OCI-LY1 (cell line): ENCODE results near the gene SLC25A38.

Source experiments
- H2AFZ ChIP-seq: fragments of 200-600 bp; sonication (generic), shearing (Covaris generic); 2 replicates; pipeline ENCODE4 v1.6.0; 2014; ENCODE audit warnings: antibody characterized with exemption, mild to moderate bottlenecking, low read length
- H3F3A ChIP-seq: fragments of 200-600 bp; sonication (generic), shearing (Covaris generic); 2 replicates; pipeline ENCODE4 v1.6.0; 2014; ENCODE audit warnings: mild to moderate bottlenecking, antibody characterized with exemption, low read length, moderate library complexity; ENCODE audit not compliant: insufficient read depth
- H3K27ac ChIP-seq: fragments of 200-600 bp; sonication (generic); 2 replicates; pipeline ENCODE4 v1.5.1; 2014; ENCODE audit warnings: low read length, mixed run types, mild to moderate bottlenecking, low read depth; ENCODE audit not compliant: poor library complexity, severe bottlenecking
- H3K27me3 ChIP-seq: fragments of 200-600 bp; sonication (generic); 2 replicates; pipeline ENCODE4 v1.6.0; 2014; ENCODE audit warnings: antibody characterized with exemption, mild to moderate bottlenecking, low read length, moderate library complexity; ENCODE audit not compliant: insufficient read depth
- H3K36me3 ChIP-seq: fragments of 200-600 bp; sonication (generic); 2 replicates; pipeline ENCODE4 v1.6.1; 2014; ENCODE audit warnings: mild to moderate bottlenecking, antibody characterized with exemption, low read length, moderate library complexity, mixed read lengths; ENCODE audit not compliant: insufficient read depth
- H3K4me1 ChIP-seq: fragments of 200-600 bp; sonication (generic); 2 replicates; pipeline ENCODE4 v1.5.1; 2014; ENCODE audit warnings: mild to moderate bottlenecking, low read length, moderate library complexity; ENCODE audit not compliant: insufficient read depth, severe bottlenecking
- H3K4me2 ChIP-seq: fragments of 200-600 bp; sonication (generic), shearing (Covaris generic); 2 replicates; pipeline ENCODE4 v1.6.1; 2014; ENCODE audit warnings: low read length
- H3K4me3 ChIP-seq: fragments of 200-600 bp; sonication (generic); 2 replicates; pipeline ENCODE4 v1.5.1; 2014; ENCODE audit warnings: low read length, low read depth, mild to moderate bottlenecking, mixed read lengths; ENCODE audit not compliant: poor library complexity, severe bottlenecking
- H3K79me2 ChIP-seq: fragments of 200-600 bp; shearing (Covaris generic); 2 replicates; pipeline ENCODE4 v1.6.1; 2016; ENCODE audit warnings: mixed run types, low read length, mixed read lengths; ENCODE audit not compliant: insufficient read depth
- H3K9ac ChIP-seq: fragments of 200-600 bp; sonication (generic), shearing (Covaris generic); 2 replicates; pipeline ENCODE4 v1.6.1; 2014; ENCODE audit warnings: mild to moderate bottlenecking, low read length, mixed read lengths
- H3K9me2 ChIP-seq: fragments of 200-600 bp; sonication (generic), shearing (Covaris generic); 2 replicates; pipeline ENCODE4 v1.6.1; 2014; ENCODE audit warnings: low read depth, mild to moderate bottlenecking, low read length, mixed read lengths
- H3K9me3 ChIP-seq: fragments of 200-600 bp; shearing (Covaris generic); 2 replicates; pipeline ENCODE4 v1.6.1; 2014; ENCODE audit warnings: low read length, mixed read lengths
- H4K20me1 ChIP-seq: fragments of 200-600 bp; sonication (generic), shearing (Covaris generic); 2 replicates; pipeline ENCODE4 v1.6.0; 2016; ENCODE audit warnings: mild to moderate bottlenecking, low read length; ENCODE audit not compliant: insufficient read depth
- EZH2 ChIP-seq: fragments of 200-600 bp; sonication (generic), shearing (Covaris generic); IDR thresholded peaks from 2 replicates; pipeline ENCODE4 v1.8.0; 2017; ENCODE audit warnings: borderline replicate concordance, mixed run types, mild to moderate bottlenecking, antibody characterized with exemption, low read length, moderate library complexity, mixed read lengths
- TF ChIP-seq, protein P1 (sequence below): fragments of 200-600 bp; sonication (generic), shearing (Covaris generic); IDR thresholded peaks from 2 replicates; pipeline ENCODE4 v1.5.1; 2017; ENCODE audit warnings: mild to moderate bottlenecking, antibody characterized with exemption, low read length, moderate library complexity, mixed read lengths

The SLC25A38 gene

DNA sequence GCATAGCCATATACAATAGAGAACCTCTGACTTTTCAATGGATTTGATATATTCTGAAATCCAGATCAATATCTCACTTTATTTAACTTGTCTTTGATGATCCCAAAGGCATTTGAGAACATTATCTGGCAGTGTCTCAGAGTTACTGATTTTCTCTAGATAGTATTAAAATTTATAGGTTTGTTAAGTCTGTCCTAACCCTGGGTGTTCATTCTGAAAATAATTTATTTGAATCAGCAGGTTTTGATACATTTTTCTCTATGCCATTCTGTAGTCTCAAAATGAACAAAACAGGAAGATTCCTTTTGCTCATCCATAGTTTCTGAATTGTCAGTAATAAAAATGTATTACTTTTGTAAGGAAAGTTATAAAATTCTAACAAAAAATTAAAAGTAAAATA, 39.4 kb upstream of the SLC25A38 start:
- H3K27ac ChIP-seq = no peak overlapping the region
- H3K9ac ChIP-seq = no peak overlapping the region
- H3K79me2 ChIP-seq = no peaks in the 10 kb centered on the region
- H3K9me3 ChIP-seq = no peaks in the 10 kb centered on the region
- H3K4me2 ChIP-seq = no peak overlapping the region
- H3K4me3 ChIP-seq = no peak overlapping the region
- H3K4me1 ChIP-seq = no peaks in the 10 kb centered on the region
- H2AFZ ChIP-seq = no peak overlapping the region
- H3K36me3 ChIP-seq = no peaks in the 10 kb centered on the region
- H4K20me1 ChIP-seq = no peaks in the 10 kb centered on the region
- H3K27me3 ChIP-seq = no peaks in the 10 kb centered on the region
- no peaks in the 10 kb centered on the region for H3F3A ChIP-seq
- no peaks in the 10 kb centered on the region for H3K9me2 ChIP-seq
- TF ChIP-seq EZH2 = no peak
- TF ChIP-seq, protein P1, sequence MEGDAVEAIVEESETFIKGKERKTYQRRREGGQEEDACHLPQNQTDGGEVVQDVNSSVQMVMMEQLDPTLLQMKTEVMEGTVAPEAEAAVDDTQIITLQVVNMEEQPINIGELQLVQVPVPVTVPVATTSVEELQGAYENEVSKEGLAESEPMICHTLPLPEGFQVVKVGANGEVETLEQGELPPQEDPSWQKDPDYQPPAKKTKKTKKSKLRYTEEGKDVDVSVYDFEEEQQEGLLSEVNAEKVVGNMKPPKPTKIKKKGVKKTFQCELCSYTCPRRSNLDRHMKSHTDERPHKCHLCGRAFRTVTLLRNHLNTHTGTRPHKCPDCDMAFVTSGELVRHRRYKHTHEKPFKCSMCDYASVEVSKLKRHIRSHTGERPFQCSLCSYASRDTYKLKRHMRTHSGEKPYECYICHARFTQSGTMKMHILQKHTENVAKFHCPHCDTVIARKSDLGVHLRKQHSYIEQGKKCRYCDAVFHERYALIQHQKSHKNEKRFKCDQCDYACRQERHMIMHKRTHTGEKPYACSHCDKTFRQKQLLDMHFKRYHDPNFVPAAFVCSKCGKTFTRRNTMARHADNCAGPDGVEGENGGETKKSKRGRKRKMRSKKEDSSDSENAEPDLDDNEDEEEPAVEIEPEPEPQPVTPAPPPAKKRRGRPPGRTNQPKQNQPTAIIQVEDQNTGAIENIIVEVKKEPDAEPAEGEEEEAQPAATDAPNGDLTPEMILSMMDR = no peak

DNA sequence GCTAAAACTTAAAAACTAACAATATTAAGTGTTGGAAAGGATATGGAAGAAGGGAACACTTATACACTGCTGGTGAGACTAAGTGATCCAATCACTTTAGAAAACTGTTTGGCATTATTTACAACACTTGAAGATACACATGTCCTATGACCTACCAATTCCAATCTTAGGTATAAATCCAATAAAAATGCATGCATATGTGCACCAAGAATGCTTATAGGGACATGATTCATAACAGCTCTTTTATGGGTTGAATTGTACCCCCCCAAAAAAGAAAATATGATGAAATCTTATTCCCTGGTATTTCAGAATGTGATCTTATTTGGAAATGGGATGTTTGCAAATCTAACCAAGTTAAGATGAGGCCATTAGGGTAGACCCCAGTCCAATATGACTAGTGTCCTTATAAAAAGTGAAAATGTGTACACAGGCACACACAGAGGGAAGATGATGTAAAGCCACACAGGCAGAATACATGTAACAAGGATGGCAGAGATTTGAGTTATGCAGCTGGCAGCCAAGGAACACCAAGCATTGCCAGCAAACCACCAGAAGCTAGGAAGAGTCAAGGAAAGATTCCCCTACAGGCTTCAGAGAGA, 38.3 kb upstream of the SLC25A38 start:
- Histone ChIP-seq H3K9me3 (no peaks in the 10 kb centered on the region), H3F3A (no peaks in the 10 kb centered on the region), H3K4me1 (no peaks in the 10 kb centered on the region), H3K9me2 (no peaks in the 10 kb centered on the region), H3K79me2 (no peaks in the 10 kb centered on the region), H3K4me3 (no peak overlapping the region), H2AFZ (no peak overlapping the region), H3K36me3 (no peaks in the 10 kb centered on the region), H3K27me3 (no peaks in the 10 kb centered on the region), H3K4me2 (no peak overlapping the region), H3K9ac (no peak overlapping the region), H4K20me1 (no peaks in the 10 kb centered on the region), H3K27ac (no peak overlapping the region)
- no peak for TF ChIP-seq EZH2
- TF ChIP-seq, protein P1 = no peak

DNA sequence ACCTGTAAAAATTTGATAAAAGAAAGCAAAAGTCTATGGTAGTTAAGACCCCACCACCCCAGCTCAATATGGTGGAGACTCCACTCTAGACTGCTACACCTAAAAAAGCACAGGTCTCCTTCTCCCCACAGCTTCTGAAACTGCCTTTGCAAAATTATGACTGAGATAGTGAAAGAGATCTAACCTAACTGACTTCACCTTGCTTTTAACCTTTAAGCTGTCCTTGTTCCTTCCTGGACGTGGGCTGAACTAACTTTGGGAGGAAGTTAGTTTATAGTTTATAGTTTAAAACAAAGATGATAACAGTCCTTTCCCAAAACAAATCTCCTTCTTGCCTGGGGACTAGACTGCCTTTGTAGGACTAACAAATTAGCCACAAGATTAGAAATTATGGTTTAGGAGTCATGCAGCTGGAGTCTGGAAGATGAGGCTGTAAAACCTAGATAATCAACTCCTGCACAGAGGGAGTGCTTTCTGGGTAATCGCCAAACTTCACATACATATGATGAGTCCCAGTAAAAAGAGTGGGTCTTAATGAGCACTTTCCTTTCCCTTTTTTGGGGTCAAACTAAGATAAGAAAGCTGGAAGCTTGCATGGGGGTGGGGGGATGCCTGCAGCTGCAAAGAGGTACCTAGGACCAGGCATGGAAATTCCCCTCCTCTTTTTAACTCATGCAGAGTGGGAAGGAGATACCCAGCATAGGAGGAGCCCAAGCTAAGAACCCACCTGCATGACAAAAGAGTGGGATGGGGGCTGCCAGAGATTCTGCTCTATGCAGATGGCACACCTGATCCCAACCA, 36.2 kb upstream of the SLC25A38 start:
- Histone ChIP-seq H3K36me3 (no peaks in the 10 kb centered on the region), H3K27ac (no peak overlapping the region), H2AFZ (no peak overlapping the region), H3K79me2 (no peaks in the 10 kb centered on the region), H3K4me2 (no peak overlapping the region), H3K9me3 (no peaks in the 10 kb centered on the region), H4K20me1 (no peaks in the 10 kb centered on the region), H3K4me1 (no peaks in the 10 kb centered on the region), H3K4me3 (no peak overlapping the region), H3K9me2 (no peaks in the 10 kb centered on the region), H3K27me3 (no peaks in the 10 kb centered on the region), H3F3A (no peaks in the 10 kb centered on the region), H3K9ac (no peak overlapping the region)
- TF ChIP-seq EZH2 = no peak
- TF ChIP-seq, protein P1 = no peak
